GM18511 (cell line): Measurements from ENCODE around the gene LRRC57.

Experiments used
- ATAC-seq: cut with Tn5 transposase; IDR thresholded peaks from one replicate; pipeline ENCODE4 v1.9.1; 2021; ENCODE audit warnings: mild to moderate bottlenecking, moderate library complexity; ENCODE audit not compliant: unreplicated experiment

LRRC57 gene

GRCh38 chr15:42553554-42553953 lies 5.0 kb upstream of the LRRC57 start:
- ATAC-seq: no peak

- ATAC-seq: no peak
Measured at GRCh38 chr15:42549741-42550392, 1.3 kb upstream of the LRRC57 start.

GRCh38 chr15:42549032-42549491 lies 469 bp upstream of the LRRC57 start:
- peak; percentile 38 for ATAC-seq

DNA sequence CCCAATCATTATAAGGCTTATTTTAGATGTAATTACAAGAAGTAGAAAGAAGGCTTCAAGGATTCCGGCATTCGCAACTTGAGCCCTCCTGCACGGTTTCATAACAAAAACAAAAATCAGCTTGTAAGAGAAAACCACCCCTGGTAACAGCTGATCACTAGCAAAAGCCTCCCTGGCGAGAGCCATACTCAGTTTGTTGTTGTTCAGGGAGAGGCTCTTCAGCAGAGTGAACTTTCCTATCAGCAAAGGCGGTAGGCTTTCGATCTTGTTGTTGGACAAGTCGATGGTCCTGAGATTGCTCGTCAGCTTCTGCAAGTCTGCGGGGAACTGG lies 710 bp downstream of the LRRC57 start:
- peak; percentile 18 for ATAC-seq

GRCh38 chr15:42544853-42545629 lies 3.6 kb downstream of the LRRC57 start:
- no peak for ATAC-seq

DNA sequence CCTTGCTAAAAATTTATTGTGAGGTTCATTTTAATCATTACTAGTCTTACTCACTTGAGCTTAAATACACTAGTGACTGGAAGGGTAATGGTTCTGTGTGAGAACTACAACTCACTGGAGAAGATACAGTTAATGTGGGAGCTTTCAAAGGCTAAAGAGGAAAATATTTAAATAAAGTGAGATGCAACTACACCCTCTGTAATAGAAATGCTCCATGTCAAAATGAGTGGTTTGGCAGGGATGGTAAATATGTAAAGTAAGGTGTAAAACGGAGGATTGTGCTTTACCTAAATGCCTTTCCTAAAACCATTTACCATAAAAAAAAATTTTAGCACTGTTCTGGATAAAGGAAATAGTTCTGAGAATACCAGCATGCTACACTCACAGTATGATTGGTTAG lies 15.3 kb downstream of the LRRC57 start:
- no peak for ATAC-seq

GRCh38 chr15:42528970-42529369 lies 19.6 kb downstream of the LRRC57 start:
- no peak for ATAC-seq

DNA sequence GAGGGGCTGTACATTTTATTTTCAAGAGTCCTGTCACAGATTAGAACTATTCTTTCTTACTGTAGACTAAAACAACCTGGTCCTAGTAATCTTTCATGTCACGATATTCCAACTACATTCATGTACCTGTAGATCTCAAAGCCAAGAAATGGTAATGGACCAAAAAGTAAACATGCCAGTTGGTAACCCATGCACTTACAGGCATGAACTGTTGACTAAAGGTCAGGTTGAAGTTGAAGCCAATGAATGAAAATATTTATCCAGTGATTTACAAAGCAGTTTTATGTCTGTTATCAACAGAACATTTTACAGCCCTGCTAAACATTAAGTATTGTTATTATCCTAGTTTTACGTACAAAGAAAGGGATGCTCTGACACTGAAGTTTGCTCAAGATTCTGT lies 25.3 kb downstream of the LRRC57 start:
- ATAC-seq: no peak

DNA sequence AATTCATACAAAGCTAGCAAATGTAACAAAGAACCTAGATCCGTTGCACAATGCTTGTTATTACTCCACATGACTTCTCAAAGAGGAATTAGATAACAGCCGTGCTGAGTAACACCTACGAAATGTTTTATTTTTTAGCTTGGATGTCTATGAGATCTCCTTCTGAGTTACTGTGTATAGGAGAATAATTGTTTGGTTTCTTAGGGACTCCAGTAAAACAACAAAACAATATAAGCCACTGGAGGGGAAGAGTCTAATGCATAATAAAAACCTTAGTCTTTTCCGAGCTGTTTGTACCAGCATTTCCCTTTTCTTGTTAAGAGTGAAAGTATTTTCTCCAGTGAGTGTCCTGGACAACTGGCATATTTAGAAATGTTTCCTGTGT lies 37.6 kb downstream of the LRRC57 start:
- ATAC-seq: no peak

DNA sequence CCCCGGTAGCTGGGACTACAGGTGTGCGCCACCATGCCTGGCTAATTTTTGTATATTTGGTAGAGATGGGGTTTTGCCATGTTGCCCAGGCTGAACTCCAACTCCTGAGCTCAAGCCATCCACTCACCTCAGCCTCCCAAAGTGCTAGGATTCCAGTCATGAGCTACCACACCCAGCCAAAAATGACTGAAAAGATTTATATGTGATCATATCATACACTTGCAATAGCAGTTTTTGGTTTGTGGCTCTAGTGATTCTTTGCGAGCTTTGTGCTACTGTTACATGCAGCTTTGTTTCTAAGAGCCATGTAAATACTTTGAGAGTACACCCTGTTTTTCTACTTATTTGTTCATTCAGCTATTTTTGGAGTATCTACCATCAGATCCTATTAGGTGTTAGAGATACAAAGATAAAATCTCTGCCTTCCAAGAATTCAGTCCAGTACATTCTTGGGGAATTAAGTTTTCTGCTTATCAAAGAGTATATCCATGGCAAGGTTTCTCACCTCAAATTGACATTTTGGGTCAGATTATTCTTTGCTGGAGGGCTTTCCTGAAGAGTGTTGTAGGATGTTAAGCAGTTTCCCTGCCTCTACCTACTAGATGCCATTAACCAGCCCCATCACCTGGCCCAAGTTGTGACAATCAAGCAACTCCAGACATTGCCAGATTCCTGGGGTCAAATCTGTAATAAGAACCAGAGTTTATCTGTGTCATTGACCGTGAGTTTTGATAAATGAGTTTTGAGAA lies 38.2 kb downstream of the LRRC57 start:
- ATAC-seq: no peak

DNA sequence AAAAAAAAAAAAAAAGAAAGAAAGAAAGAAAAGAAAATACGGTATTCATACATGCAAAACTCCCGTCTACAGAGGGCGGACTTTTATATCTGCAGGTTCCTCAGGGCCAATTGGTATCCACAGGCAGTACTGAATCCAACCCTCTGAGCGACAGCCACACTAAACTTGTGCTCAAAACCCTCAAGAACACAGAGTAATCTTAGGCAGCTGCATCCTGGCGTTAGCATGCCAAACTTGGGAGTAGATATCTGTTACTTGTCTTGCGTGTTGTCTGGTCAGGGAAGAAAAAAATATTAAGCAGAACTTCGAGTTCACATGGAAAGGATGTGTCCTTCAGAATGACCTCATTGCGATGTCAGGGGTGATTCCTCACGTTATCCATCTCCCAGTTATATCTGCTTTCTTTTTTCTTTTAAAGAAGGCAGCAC lies 40.3 kb downstream of the LRRC57 start:
- ATAC-seq: no peak

DNA sequence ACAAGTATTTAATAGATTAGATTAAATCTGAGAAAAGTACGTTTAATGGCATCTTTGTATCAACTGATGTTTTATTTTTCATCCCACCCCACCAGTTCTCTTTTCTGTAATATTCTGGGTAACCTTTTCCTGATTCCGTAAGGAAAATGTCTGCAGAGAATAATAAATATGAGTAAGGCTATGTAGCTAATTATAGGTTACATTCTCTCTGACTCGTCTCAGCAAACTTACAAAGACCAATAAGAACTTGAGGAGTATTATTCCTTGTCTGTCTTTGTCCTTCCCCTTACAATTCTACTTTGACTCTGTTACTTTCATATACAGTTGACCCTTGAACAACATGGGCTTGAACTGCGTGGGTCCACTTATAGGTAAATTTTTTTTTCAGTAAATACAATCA lies 41.1 kb downstream of the LRRC57 start:
- no peak for ATAC-seq

DNA sequence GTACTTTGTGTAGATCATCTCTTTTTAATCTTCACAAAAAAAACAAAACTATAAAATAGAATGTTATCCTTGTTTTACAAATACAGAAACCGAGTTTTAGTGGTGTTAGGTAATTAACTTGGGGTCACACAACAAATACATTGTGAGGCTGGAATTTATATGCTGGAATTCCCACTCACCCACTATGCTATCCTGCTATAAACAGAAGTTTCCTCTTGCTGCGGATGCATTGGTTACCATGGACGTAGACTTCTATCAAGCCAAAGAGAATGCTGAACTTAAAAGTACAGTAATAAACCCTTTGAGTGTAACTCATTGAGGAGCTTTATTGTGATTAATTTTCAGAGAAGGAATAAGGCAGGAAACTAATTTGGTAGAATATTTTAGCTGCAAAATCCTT lies 44.0 kb downstream of the LRRC57 start:
- no peak for ATAC-seq

- ATAC-seq: no peak
Measured at GRCh38 chr15:42503825-42504224, 44.8 kb downstream of the LRRC57 start.

GRCh38 chr15:42502477-42502876 lies 46.1 kb downstream of the LRRC57 start:
- ATAC-seq: no peak

DNA sequence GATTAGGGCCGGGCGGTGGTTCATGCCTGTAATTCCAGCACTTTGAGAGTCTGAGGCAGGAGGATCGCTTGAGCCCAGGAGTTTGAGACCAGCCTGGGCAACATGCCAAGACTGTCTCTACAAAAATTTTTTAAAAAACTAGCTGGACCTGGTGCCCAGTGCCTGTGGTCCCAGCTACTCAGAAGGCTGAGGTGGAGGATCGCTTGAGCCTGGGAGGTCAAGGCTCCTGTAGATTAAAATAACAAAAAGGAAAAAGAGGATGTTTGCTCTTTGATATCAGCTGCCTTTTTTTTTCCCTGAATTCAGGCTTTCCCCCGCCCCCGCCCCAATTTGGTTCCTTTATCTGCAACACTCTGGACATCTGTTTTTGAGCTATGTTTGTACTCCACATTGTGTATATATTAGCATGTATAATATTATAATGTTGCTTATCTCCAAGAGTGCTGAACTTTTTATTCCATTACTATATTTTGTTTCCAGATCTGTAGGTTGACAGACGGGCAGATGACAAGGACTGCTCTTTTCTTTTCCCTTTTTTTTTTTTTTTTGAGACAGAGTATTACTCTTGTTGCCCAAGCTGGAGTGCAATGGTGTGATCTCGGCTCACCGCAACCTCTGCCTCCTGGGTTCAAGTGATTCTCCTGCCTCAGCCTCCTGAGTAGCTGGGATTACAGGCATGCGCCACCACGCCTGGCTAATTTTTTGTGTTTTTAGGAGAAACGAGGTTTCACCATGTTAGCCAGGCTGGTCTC lies 48.6 kb downstream of the LRRC57 start:
- ATAC-seq: no peak

DNA sequence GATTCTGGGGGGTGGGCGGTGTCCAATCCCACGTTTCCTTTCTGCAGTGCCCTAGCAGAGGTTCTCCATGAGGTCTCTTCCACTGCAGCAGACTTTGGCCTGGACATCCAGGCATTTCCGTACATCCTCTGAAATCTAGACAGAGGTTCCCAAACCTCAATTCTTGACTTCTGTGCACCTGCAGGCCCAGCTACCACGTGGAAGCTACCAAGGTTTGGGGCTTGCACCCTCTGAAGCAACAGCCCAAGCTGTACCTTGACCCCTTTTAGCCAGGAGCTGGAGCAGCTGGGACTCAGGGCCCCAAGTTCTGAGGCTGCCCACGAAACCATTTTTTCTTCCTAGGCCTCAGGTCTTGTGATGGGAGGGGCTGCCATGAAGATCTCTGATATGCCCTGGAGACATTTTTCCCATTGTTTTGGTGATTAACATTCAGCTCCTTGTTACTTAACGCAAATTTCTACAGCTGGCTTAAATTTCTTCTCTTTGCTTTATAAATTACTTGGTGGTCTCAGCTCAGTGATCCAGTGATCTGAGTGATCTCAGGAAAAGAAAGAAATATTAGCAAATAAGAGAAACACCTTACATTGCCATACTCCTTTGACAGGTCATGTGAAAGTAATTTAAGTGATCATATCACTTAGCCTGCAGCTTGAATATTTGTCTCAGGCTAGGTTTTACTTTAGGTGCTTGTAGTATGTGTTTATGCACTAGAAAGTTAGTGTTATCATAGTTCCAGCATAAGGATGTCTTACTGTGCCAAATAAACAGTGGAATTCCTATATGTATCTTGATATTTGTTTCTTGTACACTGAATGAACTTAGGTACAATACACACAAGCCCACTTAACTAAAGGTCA lies 50.2 kb downstream of the LRRC57 start:
- ATAC-seq: no peak

DNA sequence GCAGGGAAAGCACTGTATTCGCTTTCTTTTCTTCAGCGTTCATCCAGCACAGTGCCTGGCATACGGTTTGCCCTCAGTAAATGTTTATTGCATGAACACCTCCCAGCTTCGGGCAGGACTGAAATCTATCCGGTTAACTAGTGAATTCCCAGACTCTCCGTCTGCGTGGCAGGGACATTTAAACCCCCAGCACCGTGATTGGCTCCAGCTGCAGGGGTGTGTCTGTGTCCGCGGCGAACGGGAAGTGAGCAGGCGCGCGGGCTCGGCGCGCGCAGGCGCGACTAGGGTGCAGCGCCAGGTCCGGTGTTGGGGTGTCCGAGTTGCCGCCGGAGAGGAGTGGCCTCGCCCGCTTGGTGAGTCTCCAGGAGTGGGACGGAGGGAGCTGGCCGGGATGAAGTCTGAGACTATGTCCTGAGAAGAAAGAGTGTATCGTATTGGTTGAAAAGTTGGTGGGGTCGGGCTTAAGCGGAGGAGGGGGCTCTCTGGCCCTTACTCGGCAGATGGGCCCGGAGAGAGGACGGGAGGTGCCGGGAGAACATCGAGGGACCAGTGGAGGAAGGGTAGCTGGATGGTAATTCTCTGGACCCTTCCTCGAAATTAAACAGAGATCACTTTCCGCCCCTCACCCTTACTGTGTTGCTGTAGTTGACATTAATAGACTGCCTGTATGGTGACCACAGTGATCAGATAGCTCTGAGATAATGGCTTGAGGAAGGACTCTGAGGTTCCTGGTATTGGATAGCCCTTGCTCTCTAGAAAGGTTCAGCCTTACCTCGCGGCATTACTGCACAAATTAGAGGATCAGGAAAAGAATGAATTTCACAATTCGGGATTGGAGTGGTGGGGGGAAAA lies 53.0 kb downstream of the LRRC57 start, which contains the start of gene SNAP23:
TSS of gene SNAP23 (plus strand) at position 274 of the 852 bp plus-strand sequence. CDS start 16,213 bp downstream, outside the sequence.
- ATAC-seq: peak; percentile 86

- no peak for ATAC-seq
Measured at GRCh38 chr15:42494998-42495360, 53.6 kb downstream of the LRRC57 start.
